22Rv1 (cell line): ENCODE data around the gene SLC22A13.

Source experiments
- ZFX ChIP-seq: fragments of 450-650 bp; IDR thresholded peaks from 2 replicates; pipeline ENCODE4 v1.6.1; 2017; ENCODE audit warnings: antibody characterized with exemption, borderline replicate concordance
- TF ChIP-seq, protein P1 (sequence below): fragments of 450-650 bp; IDR thresholded peaks from 2 replicates; pipeline ENCODE4 v1.5.1; 2017; ENCODE audit warnings: mild to moderate bottlenecking

DNA sequence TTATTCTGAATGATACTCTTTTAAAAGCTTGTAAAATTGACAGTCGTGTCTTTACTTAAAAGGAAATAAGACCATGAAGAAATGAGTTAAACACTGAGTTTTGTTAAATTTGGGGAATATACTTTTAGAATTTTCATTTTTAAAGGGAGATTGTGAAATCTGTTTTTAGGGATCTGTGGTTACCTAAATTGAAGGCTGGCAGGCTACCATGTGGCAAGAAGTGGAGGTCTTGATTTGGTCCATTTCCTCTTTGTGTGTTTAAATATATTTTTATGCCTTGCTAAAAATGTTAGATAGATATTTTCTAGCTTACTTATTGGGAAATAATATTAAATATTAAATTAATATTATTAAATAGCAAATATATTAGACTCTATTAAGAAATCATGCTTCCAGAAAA is 36.6 kb upstream of the SLC22A13 start:
- TF ChIP-seq, protein P1, sequence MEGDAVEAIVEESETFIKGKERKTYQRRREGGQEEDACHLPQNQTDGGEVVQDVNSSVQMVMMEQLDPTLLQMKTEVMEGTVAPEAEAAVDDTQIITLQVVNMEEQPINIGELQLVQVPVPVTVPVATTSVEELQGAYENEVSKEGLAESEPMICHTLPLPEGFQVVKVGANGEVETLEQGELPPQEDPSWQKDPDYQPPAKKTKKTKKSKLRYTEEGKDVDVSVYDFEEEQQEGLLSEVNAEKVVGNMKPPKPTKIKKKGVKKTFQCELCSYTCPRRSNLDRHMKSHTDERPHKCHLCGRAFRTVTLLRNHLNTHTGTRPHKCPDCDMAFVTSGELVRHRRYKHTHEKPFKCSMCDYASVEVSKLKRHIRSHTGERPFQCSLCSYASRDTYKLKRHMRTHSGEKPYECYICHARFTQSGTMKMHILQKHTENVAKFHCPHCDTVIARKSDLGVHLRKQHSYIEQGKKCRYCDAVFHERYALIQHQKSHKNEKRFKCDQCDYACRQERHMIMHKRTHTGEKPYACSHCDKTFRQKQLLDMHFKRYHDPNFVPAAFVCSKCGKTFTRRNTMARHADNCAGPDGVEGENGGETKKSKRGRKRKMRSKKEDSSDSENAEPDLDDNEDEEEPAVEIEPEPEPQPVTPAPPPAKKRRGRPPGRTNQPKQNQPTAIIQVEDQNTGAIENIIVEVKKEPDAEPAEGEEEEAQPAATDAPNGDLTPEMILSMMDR, result no peak
- TF ChIP-seq ZFX, result no peak
